Hepatocyte (in vitro differentiated cells): Measurements from ENCODE around the gene TBXAS1.

Experiments
- CTCF ChIP-seq: fragments of 200-600 bp; sonication (generic); IDR thresholded peaks from 2 replicates; pipeline ENCODE4 v1.5.1; 2016; ENCODE audit warnings: antibody characterized with exemption, mild to moderate bottlenecking; ENCODE audit not compliant: poor library complexity
- EZH2 ChIP-seq: fragments of 200-600 bp; sonication (generic); IDR thresholded peaks from 2 replicates; pipeline ENCODE4 v1.6.1; 2016; ENCODE audit warnings: antibody characterized with exemption, mild to moderate bottlenecking, borderline replicate concordance
- EZH2phosphoT487 ChIP-seq: fragments of 200-600 bp; sonication (generic); IDR thresholded peaks from one replicate; pipeline ENCODE4 v1.6.1; 2018; ENCODE audit warnings: antibody characterized with exemption, mild to moderate bottlenecking, low read depth, moderate library complexity; ENCODE audit not compliant: unreplicated experiment, severe bottlenecking

GRCh38 chr7:139993592-139993991, 164.5 kb downstream of the TBXAS1 start:
- TF ChIP-seq CTCF = no peak
- no peak for TF ChIP-seq EZH2
- no peak for TF ChIP-seq EZH2phosphoT487
